Measurements from ENCODE around the gene TAOK2.
A peak's percentile ranks its signal among the peaks of the same experiment; 100 is the strongest.

Gene TAOK2

DNA sequence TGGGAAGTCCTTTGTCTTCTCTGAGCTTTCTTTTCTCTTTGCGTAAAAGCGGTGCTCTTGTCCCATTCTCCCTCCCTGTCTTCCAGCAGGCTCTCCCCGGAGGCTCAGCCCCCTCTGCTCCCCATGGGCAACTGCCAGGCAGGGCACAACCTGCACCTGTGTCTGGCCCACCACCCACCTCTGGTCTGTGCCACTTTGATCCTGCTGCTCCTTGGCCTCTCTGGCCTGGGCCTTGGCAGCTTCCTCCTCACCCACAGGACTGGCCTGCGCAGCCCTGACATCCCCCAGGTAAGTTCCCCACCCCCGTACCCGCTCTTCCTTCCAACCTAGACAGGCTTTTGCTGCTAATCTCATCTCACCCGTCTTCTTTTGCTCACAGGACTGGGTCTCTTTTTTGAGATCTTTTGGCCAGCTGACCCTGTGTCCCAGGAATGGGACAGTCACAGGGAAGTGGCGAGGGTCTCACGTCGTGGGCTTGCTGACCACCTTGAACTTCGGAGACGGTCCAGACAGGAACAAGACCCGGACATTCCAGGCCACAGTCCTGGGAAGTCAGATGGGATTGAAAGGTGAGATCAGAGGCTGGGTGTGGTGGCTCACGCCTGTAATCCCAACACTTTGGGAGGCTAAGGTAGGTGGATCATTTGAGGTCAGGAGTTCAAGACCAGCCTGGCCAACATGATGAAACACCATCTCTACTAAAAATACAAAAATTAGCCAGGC lies 10.5 kb upstream of the TAOK2 start:
- DNase-seq (ENCODE audit: low spot score): no peak
- FAIRE-seq: no peak

DNA sequence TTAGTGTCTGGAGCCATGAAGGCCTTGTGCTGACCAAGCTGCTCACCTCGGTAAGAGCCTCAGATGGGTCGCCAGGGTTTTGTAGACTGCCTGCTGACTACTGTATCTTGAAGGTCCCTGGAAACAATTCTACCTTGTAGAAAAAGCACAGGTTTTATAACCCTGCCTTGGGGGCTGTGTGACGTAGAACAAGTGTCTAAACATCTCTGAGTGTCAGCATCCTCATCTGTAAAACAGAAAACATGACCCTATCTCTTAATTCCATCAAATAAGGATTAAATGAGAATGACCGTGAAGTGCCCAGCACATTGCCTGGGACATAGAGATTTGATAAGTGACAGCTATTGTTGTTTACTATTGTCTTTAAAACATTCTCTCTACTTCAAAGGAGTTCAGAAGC lies 5.5 kb upstream of the TAOK2 start:
- no peak for FAIRE-seq
- no peak for DNase-seq (ENCODE audit: low spot score)

DNA sequence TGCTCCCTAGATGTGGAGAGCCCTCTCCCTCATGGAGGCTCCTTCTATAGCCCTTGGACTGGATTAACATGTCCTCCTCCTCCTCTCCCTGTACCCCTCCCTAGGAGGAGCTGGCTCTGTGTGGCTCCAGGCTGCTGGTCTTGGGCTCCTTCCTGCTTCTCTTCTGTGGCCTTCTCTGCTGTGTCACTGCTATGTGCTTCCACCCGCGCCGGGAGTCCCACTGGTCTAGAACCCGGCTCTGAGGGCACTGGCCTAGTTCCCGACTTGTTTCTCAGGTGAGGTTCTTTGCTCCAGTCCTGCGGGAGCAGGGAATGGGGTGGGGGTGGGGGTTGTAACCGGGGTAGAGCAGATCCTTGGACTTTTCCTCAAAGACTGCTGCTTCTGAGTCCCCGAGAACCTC lies 2.4 kb upstream of the TAOK2 start:
- FAIRE-seq: no peak
- no peak for DNase-seq (ENCODE audit: low spot score)

DNA sequence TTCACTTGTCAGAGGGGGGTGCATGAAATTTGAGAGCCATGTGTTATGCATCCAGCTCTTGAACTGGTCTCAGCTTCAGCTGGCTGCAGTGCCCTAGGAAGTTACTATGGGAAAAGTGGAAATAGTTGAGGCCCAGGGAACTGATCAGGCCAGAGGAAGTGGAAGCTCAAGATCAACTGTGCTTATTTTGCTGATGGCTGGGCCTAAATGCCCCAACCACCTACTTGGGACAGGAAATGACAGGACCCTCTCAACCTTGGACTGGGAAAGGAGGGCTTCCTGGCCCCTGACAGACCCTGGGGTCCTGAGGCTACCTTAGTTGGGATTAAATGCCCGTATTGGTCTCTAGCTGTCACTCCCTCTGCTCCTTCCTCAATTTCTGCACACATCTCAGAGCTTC lies 1.2 kb upstream of the TAOK2 start:
- FAIRE-seq (no peak), DNase-seq (ENCODE audit: low spot score) (no peak)

DNA sequence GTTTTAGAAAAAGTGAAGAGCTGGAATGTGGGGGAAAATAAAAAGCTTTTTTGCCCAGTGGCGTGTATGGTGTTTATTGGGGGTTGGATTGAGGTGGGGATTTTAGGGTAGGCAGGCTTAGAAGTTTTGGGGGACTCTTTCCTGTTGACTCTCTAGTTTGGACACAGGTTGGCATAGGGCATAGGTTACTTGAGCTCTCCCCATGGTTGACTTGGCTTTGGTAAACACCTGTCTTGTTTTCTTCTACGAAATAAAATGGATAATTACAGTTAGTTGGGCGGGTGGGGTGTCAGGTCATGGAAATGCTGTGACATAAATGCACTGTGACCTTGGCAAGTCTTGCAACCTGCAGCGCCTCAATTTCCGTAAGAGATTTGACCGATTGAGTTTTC lies 680 bp upstream of the TAOK2 start:
- DNase-seq (ENCODE audit: low spot score) (no peak), FAIRE-seq (no peak)

DNA sequence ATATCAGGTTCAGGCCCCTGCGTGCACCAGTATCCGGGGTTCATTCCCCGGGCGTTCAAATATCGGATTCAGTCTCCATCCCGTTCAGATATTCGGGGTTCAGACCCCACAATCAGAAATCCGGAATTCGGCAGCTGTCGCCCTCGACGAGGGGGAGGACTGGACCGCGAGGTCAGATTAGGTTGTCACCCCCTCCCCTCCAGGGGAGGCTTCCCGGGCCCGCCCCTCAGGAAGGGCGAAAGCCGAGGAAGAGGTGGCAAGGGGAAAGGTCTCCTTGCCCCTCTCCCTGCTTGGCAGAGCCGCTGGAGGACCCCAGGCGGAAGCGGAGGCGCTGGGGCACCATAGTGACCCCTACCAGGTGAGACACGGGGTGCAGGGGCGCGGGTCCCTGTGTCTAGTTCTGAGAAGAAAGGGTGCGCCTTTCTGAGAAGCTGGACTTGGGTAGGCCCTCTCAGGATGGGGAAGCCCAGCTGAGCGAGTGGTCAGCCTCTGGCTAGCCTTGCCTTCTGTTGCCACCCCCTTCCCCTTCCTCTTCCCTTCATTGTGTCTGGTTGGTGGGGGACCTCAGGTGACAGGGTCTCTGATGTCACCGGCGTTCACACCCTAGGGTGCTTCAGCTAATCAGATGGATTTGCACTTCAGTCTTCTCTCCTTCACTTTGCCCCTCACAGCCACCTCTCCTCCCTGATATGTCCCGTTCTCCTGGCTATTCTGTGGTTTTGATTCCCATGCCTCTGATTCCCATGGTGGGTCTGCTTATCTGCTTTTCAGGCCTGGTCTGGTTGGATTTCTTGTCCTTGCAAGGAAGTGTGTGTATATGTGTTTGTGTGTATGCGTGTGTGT lies 844 bp downstream of the TAOK2 start:
- FAIRE-seq (no peak), DNase-seq (ENCODE audit: low spot score) (peak; percentile 12)

DNA sequence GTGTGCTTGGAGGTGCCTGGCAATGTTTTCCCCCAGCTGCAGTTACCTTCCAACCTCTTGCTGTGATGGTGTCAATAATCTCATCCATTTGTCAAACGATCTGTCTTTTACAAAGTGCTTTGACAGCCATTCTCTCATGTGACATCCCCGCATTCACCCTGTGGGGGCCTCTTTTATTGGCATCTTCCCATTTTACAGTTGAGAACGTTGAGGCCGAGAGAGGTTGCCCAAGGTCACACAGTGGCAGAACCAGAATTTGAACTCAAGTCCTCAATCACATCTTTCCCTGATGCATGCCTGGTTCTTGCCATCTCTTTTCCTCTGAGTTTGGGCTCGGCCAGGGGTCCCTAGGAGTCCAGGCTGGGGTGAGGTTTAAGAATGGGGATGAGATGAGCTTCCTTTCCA lies 1.5 kb downstream of the TAOK2 start:
- FAIRE-seq: no peak
- no peak for DNase-seq (ENCODE audit: low spot score)

DNA sequence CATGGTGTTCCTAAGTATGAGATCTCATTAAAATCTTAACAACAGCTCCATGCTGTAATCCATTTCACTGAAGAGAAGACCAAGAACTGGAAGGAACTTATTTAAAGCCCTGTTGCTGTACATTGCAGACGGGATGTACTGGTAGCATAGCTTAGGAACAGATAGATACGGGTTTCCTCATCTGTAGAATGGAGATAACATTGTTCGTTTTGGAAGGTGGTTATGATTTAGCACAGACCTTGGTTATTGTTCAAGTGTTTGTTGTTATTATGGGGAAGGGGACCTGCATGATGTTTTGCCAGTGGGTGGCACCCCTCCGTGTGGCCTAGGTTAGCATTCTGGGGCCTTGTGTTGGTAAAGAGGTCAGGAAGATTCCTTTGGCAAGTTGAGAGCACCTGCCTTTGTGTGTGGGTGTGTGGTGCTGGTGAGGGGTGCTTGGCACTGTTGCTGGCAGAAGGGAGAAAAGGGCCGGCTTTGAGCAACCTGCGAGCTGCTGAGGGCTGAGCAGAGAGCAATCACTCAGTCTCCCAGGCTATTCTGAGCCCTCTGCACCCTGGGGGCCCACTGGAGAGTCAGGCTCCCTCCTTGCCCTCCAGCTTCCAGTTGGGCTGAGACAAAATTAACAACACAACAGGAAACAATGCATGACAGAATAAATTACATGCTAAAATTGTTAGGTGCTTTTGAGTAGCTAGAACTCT lies 2.3 kb downstream of the TAOK2 start:
- FAIRE-seq (no peak), DNase-seq (ENCODE audit: low spot score) (no peak)

DNA sequence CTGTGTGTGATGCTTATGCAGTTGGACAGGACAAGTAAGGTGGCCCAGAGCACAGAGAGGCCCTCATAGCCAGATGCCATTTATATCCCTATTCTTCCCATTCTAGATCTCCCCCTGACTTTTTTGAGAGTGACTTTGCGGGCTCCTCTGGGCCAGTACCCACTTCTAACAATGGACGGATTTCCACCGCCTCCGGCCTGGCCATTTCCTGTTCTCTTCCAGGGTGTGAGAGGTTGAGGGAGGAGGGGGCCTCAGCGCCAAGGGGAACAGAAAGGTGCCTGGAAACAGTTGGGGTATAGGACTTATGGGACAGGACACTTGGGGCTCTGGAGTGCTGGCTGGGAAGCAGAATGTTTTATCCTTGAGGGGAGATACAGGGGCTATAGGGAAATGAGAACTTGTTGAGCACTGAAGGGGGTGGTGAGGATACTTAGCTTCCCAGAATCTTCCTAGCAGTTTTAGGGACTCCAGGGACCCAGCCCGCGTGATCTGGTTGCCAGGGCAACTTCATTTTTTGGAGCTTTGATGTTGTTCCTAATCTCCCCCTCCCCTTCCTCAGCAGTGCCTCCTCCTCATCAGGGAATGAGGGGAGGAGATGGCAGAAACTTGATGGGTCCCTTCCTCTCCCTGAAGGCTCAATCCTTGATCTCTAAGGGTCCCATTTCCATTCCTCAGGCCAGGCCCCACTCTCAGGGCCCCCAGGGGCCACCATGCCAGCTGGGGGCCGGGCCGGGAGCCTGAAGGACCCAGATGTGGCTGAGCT lies 3.6 kb downstream of the TAOK2 start:
- FAIRE-seq (no peak), DNase-seq (ENCODE audit: low spot score) (no peak)

DNA sequence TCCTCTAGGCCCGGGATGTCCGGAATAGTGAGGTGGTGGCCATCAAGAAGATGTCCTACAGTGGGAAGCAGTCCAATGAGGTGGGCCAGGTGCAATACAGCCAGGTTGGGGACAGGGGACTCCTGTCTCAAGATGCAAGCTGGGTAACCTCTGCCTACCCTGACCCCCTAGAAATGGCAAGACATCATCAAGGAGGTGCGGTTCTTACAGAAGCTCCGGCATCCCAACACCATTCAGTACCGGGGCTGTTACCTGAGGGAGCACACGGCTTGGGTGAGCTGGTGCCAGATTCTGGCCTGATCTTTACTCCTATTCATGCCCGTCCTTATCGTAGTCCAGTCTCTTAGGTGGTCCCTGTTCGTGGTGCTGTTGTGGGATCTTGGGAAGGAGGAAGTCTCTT lies 4.4 kb downstream of the TAOK2 start:
- DNase-seq (ENCODE audit: low spot score) (no peak), FAIRE-seq (no peak)

DNA sequence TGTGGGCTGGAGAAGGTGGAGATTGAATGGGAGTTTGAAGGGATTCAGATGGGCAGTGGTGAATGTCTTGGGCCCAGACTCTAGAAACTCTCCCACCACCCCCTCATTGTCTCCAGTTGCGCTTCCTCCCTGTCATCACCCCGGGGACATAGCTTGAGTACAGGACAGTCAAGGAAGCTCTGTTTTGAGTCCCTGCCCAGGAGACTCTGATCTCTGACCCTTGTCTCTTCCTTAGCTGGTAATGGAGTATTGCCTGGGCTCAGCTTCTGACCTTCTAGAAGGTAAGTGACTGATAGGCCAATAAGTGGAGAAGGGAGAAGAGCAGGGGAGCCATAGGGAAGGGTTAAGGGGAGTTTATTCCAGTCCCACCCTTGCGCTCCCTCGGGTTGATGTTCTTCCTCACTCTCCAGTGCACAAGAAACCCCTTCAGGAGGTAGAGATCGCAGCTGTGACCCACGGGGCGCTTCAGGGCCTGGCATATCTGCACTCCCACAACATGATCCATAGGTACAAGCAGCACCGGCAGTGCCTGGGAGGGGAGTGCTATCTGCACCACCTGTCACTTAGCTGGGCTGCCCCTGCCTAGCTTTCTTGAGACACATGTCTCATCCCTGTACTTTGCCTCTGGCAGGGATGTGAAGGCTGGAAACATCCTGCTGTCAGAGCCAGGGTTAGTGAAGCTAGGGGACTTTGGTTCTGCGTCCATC lies 5.0 kb downstream of the TAOK2 start:
- no peak for DNase-seq (ENCODE audit: low spot score)
- no peak for FAIRE-seq

DNA sequence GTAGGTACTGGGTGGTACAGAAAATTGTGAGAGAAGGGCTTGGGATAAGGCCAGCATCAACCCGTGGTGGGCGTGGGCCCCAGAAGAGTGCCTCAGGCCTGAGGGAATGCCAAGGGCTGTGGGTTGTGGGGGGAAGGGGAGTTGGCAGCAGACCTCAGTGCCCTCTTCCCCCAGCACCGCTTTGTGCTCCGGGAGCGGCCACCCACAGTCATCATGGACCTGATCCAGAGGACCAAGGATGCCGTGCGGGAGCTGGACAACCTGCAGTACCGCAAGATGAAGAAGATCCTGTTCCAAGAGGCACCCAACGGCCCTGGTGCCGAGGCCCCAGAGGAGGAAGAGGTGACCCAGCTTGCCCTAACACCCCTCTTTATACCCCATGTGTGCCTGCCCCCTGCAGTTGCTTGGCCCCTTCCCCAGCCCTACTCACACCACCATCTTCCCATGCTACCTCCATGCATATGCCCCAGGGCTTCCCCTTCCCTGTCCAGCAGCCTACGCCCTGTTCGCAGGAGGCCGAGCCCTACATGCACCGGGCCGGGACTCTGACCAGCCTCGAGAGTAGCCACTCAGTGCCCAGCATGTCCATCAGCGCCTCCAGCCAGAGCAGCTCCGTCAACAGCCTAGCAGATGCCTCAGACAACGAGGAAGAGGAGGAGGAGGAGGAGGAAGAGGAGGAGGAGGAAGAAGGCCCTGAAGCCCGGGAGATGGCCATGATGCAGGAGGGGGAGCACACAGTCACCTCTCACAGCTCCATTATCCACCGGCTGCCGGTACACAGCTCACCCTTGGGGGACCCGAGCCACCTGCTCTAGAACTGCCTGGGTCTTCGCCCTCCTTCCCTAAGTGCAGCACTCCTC lies 9.1 kb downstream of the TAOK2 start:
- no peak for FAIRE-seq
- no peak for DNase-seq (ENCODE audit: low spot score)

DNA sequence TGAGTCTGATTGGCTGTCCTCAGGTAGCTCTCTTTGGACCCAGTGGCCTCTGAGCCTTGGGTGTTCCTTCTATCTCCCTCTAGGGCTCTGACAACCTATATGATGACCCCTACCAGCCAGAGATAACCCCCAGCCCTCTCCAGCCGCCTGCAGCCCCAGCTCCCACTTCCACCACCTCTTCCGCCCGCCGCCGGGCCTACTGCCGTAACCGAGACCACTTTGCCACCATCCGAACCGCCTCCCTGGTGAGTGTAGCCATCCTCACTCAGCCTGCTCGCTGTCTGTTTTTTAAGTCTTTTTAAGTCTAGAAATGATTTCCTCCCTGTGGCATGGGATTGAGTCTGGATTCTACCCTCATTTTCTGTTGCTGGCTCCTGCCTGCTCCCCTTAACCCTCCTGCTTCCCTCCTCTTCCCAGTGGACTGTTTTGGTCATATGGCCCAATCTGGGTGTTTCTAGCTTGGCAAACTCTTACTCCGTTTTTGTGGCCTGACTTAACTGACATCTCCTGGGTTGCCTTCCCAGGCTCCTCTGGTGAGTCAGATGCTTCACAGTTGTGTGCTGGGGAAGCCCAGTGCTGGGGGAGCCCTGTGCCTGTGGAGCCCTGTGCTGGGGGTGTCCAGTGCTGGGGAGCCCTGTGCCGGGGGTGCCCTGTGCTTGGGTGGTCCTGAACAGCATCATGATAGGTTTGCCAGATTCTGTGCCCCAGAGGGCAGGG lies 9.9 kb downstream of the TAOK2 start:
- no peak for FAIRE-seq
- DNase-seq (ENCODE audit: low spot score): no peak

DNA sequence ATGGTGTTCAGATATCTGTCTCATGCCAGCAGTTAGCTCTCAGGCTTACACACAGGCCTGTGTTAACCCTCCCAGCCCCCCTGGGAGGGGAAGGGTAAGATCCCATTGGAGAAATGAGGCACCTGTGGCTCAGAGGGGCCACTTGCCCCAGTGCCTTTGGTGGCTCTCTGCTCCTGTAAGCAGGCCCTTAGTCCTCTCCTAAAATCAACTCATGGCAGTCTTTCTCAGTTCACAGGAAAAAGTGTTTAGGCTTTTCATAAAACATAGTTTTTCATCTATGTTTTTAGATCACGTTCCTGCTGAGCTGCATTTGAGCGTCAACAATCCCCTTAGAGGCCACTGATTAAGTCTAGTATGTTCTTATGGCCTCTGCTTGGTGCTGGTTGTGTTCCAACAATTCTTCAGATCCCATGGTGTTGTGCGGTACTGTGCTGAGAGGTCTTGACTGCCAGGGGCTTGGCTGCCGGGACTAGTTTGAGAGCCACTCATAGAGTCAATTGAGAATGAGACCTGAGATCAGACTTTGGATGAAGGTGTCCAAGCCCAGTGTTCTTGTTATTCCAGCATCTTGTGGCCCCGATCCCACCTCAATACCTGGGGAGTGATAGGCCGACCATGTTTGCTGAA lies 10.6 kb downstream of the TAOK2 start:
- FAIRE-seq: no peak
- DNase-seq (ENCODE audit: low spot score): no peak

DNA sequence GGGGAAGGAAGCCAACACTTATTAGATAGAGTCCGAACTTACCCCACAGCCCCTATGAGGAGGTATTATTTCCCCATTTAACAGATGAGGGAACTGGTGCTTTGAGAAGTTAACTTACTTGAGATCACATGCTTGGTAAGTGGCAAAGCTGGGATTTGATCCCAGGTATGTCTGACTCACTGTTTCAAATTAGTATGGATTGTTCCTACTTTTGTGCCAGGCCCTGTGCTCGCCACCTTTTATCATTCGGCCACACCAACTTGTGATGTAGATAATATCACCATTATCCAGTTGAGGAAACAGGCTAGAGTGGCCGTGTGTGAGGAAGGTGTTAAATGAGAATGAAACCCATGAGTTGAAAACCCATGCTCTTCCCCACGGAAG lies 11.1 kb downstream of the TAOK2 start:
- FAIRE-seq: no peak

DNA sequence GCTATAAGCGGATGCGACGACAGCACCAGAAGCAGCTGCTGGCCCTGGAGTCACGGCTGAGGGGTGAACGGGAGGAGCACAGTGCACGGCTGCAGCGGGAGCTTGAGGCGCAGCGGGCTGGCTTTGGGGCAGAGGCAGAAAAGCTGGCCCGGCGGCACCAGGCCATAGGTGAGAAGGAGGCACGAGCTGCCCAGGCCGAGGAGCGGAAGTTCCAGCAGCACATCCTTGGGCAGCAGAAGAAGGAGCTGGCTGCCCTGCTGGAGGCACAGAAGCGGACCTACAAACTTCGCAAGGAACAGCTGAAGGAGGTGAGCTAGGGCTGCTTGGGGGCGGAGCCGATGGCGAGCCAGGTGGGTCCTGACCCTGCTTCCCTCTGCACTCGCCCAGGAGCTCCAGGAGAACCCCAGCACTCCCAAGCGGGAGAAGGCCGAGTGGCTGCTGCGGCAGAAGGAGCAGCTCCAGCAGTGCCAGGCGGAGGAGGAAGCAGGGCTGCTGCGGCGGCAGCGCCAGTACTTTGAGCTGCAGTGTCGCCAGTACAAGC lies 11.7 kb downstream of the TAOK2 start:
- DNase-seq (ENCODE audit: low spot score) (no peak), FAIRE-seq (no peak)

More for the DNA sequence above, 11.1 kb downstream of the TAOK2 start:
- no peak for DNase-seq (ENCODE audit: low spot score)

DNA sequence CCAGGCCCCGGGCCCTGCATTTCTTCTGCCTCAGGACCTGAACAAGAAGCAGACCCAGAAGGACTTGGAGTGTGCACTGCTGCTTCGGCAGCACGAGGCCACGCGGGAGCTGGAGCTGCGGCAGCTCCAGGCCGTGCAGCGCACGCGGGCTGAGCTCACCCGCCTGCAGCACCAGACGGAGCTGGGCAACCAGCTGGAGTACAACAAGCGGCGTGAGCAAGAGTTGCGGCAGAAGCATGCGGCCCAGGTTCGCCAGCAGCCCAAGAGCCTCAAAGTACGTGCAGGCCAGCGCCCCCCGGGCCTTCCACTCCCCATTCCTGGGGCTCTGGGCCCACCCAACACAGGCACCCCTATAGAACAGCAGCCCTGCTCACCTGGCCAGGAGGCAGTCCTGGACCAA lies 12.6 kb downstream of the TAOK2 start:
- DNase-seq (ENCODE audit: low spot score) (no peak), FAIRE-seq (no peak)

DNA sequence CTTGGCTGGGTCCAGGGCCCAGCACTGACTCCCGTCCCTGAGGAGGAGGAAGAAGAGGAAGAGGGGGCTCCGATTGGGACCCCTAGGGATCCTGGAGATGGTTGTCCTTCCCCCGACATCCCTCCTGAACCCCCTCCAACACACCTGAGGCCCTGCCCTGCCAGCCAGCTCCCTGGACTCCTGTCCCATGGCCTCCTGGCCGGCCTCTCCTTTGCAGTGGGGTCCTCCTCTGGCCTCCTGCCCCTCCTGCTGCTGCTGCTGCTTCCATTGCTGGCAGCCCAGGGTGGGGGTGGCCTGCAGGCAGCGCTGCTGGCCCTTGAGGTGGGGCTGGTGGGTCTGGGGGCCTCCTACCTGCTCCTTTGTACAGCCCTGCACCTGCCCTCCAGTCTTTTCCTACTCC lies 13.3 kb downstream of the TAOK2 start:
- DNase-seq (ENCODE audit: low spot score) (no peak), FAIRE-seq (no peak)
